Naive B cell (primary cell): Measurements from ENCODE around the gene SCYGR6. TPM values are rescaled to one million over a fixed set of nuclear protein-coding genes. Genes with fewer than 3 reads are reported as not detected.
A peak's percentile ranks its signal among the peaks of the same experiment; 100 is the strongest.
"Not testable (repeated sequence)": the region's sequence is repeated elsewhere in the genome, so short reads cannot be mapped to it uniquely, and the experiment has no call there.

Experiments used
- ATAC-seq, 2 donors: fragments of 150-1000 bp; cut with Tn5 transposase; 2 replicates each; pipeline ENCODE4 v1.10.0; 2021; ENCODE audit warnings: low read depth in 2 of 2, mild to moderate bottlenecking in 2 of 2, moderate library complexity in 2 of 2
- DNase-seq: peaks from one replicate; pipeline ENCODE4 v3.0.0; 2022
- H3K27ac Mint-ChIP-seq, 6 donors: one replicate each; pipeline ENCODE4 v1.8.0; 2020 to 2022; ENCODE audit warnings: mild to moderate bottlenecking in 6 of 6, mixed read lengths in 6 of 6, moderate library complexity in 5 of 6, inconsistent platforms in 2 of 6
- H3K27me3 Mint-ChIP-seq, 3 donors: one replicate each; pipeline ENCODE4 v1.8.0; 2021 to 2022; ENCODE audit warnings: mixed read lengths in 3 of 3, mild to moderate bottlenecking in 1 of 3
- H3K36me3 Mint-ChIP-seq, 2 donors: one replicate each; pipeline ENCODE4 v1.8.0; 2020 to 2022; ENCODE audit warnings: mixed read lengths in 2 of 2, inconsistent platforms in 1 of 2, mild to moderate bottlenecking in 1 of 2
- H3K4me1 Mint-ChIP-seq, 3 donors: one replicate each; pipeline ENCODE4 v1.8.0; 2020 to 2022; ENCODE audit warnings: mixed read lengths in 3 of 3, inconsistent platforms in 1 of 3, mild to moderate bottlenecking in 1 of 3, moderate library complexity in 1 of 3
- H3K4me3 Mint-ChIP-seq, 8 donors: one replicate each; pipeline ENCODE4 v1.8.0; 2020 to 2022; ENCODE audit warnings: mild to moderate bottlenecking in 8 of 8, mixed read lengths in 8 of 8, moderate library complexity in 8 of 8, inconsistent platforms in 2 of 8
- H3K9me3 Mint-ChIP-seq, 7 donors: one replicate each; pipeline ENCODE4 v1.8.0; 2020 to 2022; ENCODE audit warnings: mixed read lengths in 7 of 7, mild to moderate bottlenecking in 5 of 7, inconsistent platforms in 2 of 7, moderate library complexity in 1 of 7
- polyA plus RNA-seq, 6 donors: library from polyadenylated mRNA; unstranded; fragments of 300-500 nt; fragmentation: Illumina TruSeq; gene quantifications; one replicate each; pipeline ENCODE4 v1.2.3, GENCODE V29; 2021; ENCODE audit warnings: low read depth in 6 of 6

SCYGR6 gene
- polyA plus RNA-seq, 6 donors from 2014 or later = not detected

GRCh38 chr2:227740705-227741104 lies 16.1 kb upstream of the SCYGR6 start:
- H3K9me3 Mint-ChIP-seq, H3K4me1 Mint-ChIP-seq, DNase-seq, H3K36me3 Mint-ChIP-seq, ATAC-seq, H3K4me3 Mint-ChIP-seq, H3K27ac Mint-ChIP-seq: not testable (repeated sequence)
- H3K27me3 Mint-ChIP-seq = peaks cover 8 to 23% (median 10%) of the 10 kb centered on the region in 3 donors

- Mint-ChIP-seq H3K27ac (no peak overlapping the region), H3K4me1 (no peaks in the 10 kb centered on the region), H3K9me3 (peaks cover 0 to 5% (median 0%) of the 10 kb centered on the region in 7 donors), H3K36me3 (no peaks in the 10 kb centered on the region), H3K4me3 (no peak overlapping the region), H3K27me3 (peaks cover 6 to 23% (median 10%) of the 10 kb centered on the region in 3 donors)
- no peak for DNase-seq
- ATAC-seq = no peak
Observed at GRCh38 chr2:227739351-227739750, 14.8 kb upstream of the SCYGR6 start.

- ATAC-seq (no peak), DNase-seq (no peak)
- Mint-ChIP-seq H3K9me3 (peaks cover 0 to 3% (median 2%) of the 10 kb centered on the region in 7 donors), H3K4me1 (no peaks in the 10 kb centered on the region), H3K27me3 (peaks cover 2 to 17% (median 16%) of the 10 kb centered on the region in 3 donors), H3K4me3 (no peak within 1 kb of the TSS), H3K36me3 (no peaks in the 10 kb centered on the region), H3K27ac (no peak within 1 kb of the TSS)
Observed at GRCh38 chr2:227728035-227728434, 3.5 kb upstream of the SCYGR6 start, which contains the start of gene SCYGR7. SCYGR7 (plus strand) TSS chr2:227728335; CDS start chr2:227728335, 0 bp downstream.

GRCh38 chr2:227722821-227723220 lies 1.7 kb downstream of the SCYGR6 start:
- Mint-ChIP-seq H3K27me3 (peaks cover 15 to 40% (median 19%) of the 10 kb centered on the region in 3 donors), H3K27ac (peak overlapping the region in 1 of 6 donors; percentile 4)
- H3K36me3 Mint-ChIP-seq, DNase-seq, H3K4me1 Mint-ChIP-seq, H3K4me3 Mint-ChIP-seq, ATAC-seq, H3K9me3 Mint-ChIP-seq: not testable (repeated sequence)

- ATAC-seq (no peak), DNase-seq (no peak)
- Mint-ChIP-seq H3K36me3 (no peaks in the 10 kb centered on the region), H3K4me3 (no peak overlapping the region), H3K4me1 (peaks cover 0 to 6% (median 4%) of the 10 kb centered on the region in 3 donors), H3K27me3 (peaks cover 15 to 41% (median 23%) of the 10 kb centered on the region in 3 donors), H3K27ac (no peak overlapping the region), H3K9me3 (no peaks in the 10 kb centered on the region)
Observed at GRCh38 chr2:227720680-227721079, 3.9 kb downstream of the SCYGR6 start.

GRCh38 chr2:227719641-227720040 lies 4.9 kb downstream of the SCYGR6 start:
- no peaks in the 10 kb centered on the region for H3K36me3 Mint-ChIP-seq
- H3K27me3 Mint-ChIP-seq = peaks cover 15 to 49% (median 23%) of the 10 kb centered on the region in 3 donors
- ATAC-seq (no peak), DNase-seq (no peak)
- no peaks in the 10 kb centered on the region for H3K9me3 Mint-ChIP-seq
- no peak overlapping the region for H3K27ac Mint-ChIP-seq
- H3K4me1 Mint-ChIP-seq = peaks cover 0 to 6% (median 4%) of the 10 kb centered on the region in 3 donors
- H3K4me3 Mint-ChIP-seq = no peak overlapping the region

GRCh38 chr2:227717687-227718567 lies 6.6 kb downstream of the SCYGR6 start, which contains the start of gene SLC19A3:
SLC19A3 (minus strand) TSS chr2:227718028; CDS start chr2:227702318, 15,710 bp downstream.
- Mint-ChIP-seq H3K4me3 (peak within 1 kb of the TSS in 3 of 8 donors; percentile 25 to 61 (median 41)), H3K4me1 (peaks cover 0 to 6% (median 4%) of the 10 kb centered on the region in 3 donors), H3K36me3 (no peaks in the 10 kb centered on the region), H3K27ac (peak within 1 kb of the TSS in 1 of 6 donors; percentile 42), H3K9me3 (no peaks in the 10 kb centered on the region), H3K27me3 (peaks cover 15 to 43% (median 23%) of the 10 kb centered on the region in 3 donors)
- no peak for ATAC-seq
- no peak for DNase-seq

- Mint-ChIP-seq H3K27me3 (peaks cover 9 to 30% (median 9%) of the 10 kb centered on the region in 3 donors), H3K4me3 (no peak overlapping the region), H3K27ac (no peak overlapping the region), H3K4me1 (peaks cover 0 to 6% (median 4%) of the 10 kb centered on the region in 3 donors), H3K36me3 (no peaks in the 10 kb centered on the region), H3K9me3 (no peaks in the 10 kb centered on the region)
- ATAC-seq (no peak), DNase-seq (no peak)
Observed at GRCh38 chr2:227716501-227716900, 8.1 kb downstream of the SCYGR6 start.

- Mint-ChIP-seq H3K36me3 (no peaks in the 10 kb centered on the region), H3K4me3 (no peak overlapping the region), H3K27ac (peak overlapping the region in 1 of 6 donors; percentile 47), H3K27me3 (peaks cover 0 to 14% (median 8%) of the 10 kb centered on the region in 3 donors), H3K4me1 (peaks cover 0 to 6% (median 2%) of the 10 kb centered on the region in 3 donors), H3K9me3 (no peaks in the 10 kb centered on the region)
- ATAC-seq = no peak
- no peak for DNase-seq
Observed at GRCh38 chr2:227713291-227713690, 11.3 kb downstream of the SCYGR6 start.

GRCh38 chr2:227710986-227711385 lies 13.6 kb downstream of the SCYGR6 start:
- Mint-ChIP-seq H3K36me3 (no peaks in the 10 kb centered on the region), H3K9me3 (no peaks in the 10 kb centered on the region), H3K4me1 (no peaks in the 10 kb centered on the region), H3K27me3 (peaks cover 5 to 8% (median 8%) of the 10 kb centered on the region in 3 donors), H3K4me3 (no peak overlapping the region), H3K27ac (no peak overlapping the region)
- no peak for ATAC-seq
- no peak for DNase-seq

GRCh38 chr2:227707390-227707789 lies 17.2 kb downstream of the SCYGR6 start:
- no peak overlapping the region for H3K27ac Mint-ChIP-seq
- peaks cover 9 to 26% (median 23%) of the 10 kb centered on the region in 3 donors for H3K27me3 Mint-ChIP-seq
- no peak overlapping the region for H3K4me3 Mint-ChIP-seq
- no peaks in the 10 kb centered on the region for H3K36me3 Mint-ChIP-seq
- no peaks in the 10 kb centered on the region for H3K4me1 Mint-ChIP-seq
- ATAC-seq = no peak
- no peak for DNase-seq
- no peaks in the 10 kb centered on the region for H3K9me3 Mint-ChIP-seq

- H3K9me3 Mint-ChIP-seq = no peaks in the 10 kb centered on the region
- ATAC-seq (no peak), DNase-seq (no peak)
- H3K27me3 Mint-ChIP-seq = peaks cover 9 to 26% (median 23%) of the 10 kb centered on the region in 3 donors
- H3K4me1 Mint-ChIP-seq = no peaks in the 10 kb centered on the region
- no peaks in the 10 kb centered on the region for H3K36me3 Mint-ChIP-seq
- peak overlapping the region in 1 of 6 donors; percentile 39 for H3K27ac Mint-ChIP-seq
- no peak overlapping the region for H3K4me3 Mint-ChIP-seq
Observed at GRCh38 chr2:227706859-227707258, 17.7 kb downstream of the SCYGR6 start.

- ATAC-seq (no peak), DNase-seq (no peak)
- Mint-ChIP-seq H3K9me3 (peaks cover 0 to 2% (median 0%) of the 10 kb centered on the region in 7 donors), H3K4me3 (no peak overlapping the region), H3K4me1 (no peaks in the 10 kb centered on the region), H3K27me3 (peaks cover 9 to 30% (median 26%) of the 10 kb centered on the region in 3 donors), H3K36me3 (no peaks in the 10 kb centered on the region), H3K27ac (no peak overlapping the region)
Observed at GRCh38 chr2:227703961-227704360, 20.6 kb downstream of the SCYGR6 start.

- DNase-seq (no peak), ATAC-seq (no peak)
- Mint-ChIP-seq H3K4me3 (peak overlapping the region in 1 of 8 donors; percentile 0), H3K27ac (no peak overlapping the region), H3K4me1 (no peaks in the 10 kb centered on the region), H3K36me3 (no peaks in the 10 kb centered on the region), H3K27me3 (peaks cover 9 to 26% (median 26%) of the 10 kb centered on the region in 3 donors), H3K9me3 (peaks cover 0 to 2% (median 0%) of the 10 kb centered on the region in 7 donors)
Observed at GRCh38 chr2:227703280-227703732, 21.3 kb downstream of the SCYGR6 start.
